Hematopoietic multipotent progenitor cell treated with erythropoietin and hydrocortisone succinate and interleukin-3 and kit ligand, for 8 days (in vitro differentiated cells): ENCODE data around the gene PYDC1.
"Not testable (repeated sequence)": the region's sequence is repeated elsewhere in the genome, so short reads cannot be mapped to it uniquely, and the experiment has no call there.

Experiments used
- DNase-seq: peaks from one replicate; pipeline ENCODE4 v3.0.0-alpha.2; 2015

PYDC1 gene

DNA sequence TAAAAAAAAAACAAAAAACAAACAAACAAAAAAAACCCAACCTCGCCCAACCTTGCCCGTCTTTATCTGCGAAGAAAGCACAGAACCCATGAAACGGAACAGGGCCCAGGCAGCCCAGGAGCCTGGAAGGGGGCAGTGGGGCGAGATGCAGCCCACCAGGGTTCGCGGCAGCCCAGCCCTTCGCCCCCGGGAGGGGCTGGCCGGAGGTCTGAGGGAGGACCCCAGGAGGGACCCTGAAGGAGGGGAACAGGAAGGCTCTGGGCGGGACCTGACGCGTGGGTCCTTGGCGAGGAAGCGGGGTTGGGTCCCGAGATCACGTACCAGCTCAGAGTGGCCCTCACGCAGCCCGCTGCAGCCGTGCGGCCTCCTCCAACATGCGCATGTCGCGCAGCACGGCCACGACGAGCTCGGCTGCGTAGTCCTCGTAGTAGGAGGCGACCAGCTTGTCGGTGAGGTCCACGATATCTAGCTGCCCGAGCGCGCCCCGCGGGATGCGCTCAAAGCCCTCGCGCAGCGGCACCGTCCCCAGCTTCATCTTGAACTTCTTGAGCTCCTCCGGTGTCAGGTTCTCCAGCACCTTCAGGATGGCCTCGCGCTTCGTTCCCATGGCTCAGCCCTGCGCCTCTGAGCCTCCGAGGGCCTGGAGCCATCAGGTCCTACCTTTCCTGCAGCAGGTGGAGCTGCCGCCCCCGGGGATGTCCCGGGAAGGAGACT is at the start of gene PYDC1:
TSS of gene PYDC1 (minus strand) at position 714 of the 714 bp plus-strand sequence. CDS start at position 607, 107 bp downstream.
- no peak for DNase-seq

DNA sequence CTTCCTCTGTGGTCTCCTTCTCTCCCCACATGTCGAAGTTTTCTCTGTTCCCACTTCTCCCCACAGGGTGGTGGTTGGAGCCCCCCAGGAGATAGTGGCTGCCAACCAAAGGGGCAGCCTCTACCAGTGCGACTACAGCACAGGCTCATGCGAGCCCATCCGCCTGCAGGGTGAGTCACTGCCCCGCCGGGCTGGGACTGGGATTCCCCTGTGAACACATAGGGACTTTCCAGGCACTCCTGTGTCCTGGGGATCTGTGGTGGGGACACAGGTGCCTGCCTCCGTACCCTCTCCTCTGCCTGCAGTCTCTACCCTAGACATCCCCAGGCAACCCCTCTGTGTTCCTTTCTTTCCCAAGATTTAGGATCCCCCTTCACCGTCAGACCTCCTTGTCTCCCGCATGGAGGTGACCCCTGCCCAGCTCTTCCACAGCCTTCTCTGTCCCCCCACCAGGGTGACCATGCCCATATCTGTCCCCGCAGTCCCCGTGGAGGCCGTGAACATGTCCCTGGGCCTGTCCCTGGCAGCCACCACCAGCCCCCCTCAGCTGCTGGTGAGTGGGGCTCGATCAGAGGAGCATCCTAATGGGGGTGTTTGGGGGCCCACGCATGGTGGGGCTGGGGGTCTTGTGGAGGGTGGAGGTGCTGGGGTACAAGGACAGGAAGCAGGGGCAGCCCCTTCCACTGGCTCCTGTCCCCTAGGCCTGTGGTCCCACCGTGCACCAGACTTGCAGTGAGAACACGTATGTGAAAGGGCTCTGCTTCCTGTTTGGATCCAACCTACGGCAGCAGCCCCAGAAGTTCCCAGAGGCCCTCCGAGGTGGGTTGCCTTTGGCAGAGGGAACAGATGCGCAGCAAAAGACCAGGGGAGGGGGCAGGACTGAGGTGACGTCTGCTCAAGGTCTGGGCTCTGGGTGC is 48.7 kb upstream of the PYDC1 start:
- no peak for DNase-seq

DNA sequence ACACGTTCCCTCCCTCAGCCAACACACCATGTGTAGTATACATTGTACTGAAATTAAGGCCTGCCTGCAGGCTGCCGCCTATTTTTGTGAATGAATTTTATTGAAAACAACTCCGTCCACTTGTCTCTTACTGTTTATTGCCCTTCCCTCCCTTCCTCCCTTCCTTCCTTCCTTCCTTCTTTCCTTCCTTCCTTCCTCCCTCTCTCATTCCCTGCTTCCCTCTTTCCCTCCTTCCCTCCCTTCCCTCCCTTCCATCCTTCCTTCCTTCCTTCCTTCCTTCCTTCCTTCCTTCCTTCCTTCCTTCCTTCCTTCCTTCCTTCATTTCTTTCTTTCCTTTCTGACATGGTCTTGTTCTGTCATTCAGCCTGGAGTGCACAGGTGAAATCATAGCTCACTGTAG is 45.1 kb upstream of the PYDC1 start:
- no peak for DNase-seq

DNA sequence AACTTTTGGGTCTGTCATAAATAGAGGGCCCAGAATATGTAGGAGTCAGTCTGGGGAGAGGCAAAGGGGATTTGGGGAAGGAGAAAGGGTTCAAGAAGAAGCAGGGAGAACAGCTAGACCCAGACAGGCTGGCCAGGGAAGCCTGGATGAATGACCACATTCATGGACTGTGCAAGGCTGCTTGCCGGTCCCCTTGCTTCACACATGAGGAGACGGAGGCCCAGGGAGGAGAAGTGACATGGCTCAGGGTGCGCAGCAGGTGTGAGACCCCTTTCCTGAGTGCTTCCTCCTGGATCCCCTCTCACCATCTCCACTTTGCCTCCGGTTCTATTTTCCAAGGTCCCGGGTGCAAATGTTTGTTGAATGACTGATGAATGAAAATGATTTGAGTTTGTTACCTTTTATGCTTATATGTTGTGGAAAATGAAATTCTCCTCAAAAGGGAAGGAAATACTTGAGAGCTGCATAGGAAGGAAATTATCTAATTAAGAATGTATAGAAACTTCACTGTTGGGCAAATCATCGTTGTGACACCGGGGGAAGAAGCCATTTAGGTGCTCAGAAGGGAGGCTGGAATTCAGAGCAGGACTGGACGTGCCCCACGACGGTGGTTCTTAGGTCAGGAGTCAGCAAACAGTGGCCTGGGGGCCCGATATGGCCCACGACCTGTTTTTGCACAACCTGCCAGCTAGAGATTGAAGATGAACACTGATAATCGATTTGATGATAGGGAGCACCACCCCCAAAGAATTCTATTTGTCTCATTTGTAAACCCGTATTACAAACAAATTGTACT is 43.4 kb upstream of the PYDC1 start:
- no peak for DNase-seq

DNA sequence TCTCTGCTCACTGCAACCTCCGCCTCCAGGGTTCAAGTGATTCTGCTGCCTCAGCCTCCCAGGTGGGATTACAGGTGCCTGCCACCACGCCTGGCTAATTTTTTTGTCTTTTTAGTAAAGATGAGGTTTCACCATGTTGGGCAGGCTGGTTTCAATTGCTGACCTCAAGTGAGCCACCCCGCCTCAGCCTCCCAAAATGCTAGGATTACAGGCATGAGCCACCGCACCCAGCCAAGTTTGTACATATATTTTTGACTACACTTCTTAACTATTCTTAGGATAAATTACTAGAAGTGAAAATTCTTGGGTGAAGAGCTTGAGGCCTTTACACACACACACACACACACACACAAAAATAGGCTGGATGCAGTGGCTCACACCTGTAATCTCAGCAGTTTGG is 41.4 kb upstream of the PYDC1 start:
- DNase-seq: no peak

DNA sequence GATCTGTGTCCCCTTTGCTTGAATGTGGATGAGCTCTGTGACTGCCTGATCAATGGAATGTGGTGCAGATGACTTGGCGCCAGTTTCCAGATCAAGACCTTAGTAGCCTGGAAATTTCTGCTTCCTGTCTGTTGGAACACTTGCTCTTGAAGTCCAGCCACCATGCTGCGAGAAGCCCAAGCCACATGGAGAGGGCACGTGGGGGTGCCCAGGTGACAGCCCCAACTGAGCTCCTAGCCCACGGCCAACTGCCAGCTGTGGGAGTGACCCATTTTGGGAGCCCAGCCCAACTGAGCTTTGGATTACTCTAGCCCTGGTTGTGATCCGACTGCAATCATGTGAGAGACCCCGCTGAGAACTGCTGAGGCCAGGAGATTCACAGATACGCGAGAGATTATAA is 39.5 kb upstream of the PYDC1 start:
- DNase-seq: no peak

DNA sequence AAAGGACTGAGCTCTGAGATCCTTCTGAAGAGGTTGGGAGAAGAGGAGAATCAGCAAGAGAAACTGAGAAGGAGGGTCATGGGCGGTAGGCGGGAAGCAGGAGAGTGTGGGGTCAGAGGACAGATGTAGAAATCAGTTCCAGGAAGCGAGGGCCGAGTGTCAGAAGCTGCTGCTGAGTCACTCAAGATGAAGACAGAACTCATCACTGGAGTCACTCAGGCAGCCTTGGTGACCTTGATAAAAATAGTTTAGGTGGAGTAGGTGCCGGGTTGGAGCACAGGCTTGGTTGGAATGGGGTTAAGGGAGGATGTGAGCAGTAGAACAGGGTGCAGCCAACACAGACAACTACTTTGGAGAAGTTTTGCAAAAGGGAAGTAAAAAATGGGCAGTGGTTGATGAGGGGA is 36.7 kb upstream of the PYDC1 start:
- peak; percentile 36 for DNase-seq

DNA sequence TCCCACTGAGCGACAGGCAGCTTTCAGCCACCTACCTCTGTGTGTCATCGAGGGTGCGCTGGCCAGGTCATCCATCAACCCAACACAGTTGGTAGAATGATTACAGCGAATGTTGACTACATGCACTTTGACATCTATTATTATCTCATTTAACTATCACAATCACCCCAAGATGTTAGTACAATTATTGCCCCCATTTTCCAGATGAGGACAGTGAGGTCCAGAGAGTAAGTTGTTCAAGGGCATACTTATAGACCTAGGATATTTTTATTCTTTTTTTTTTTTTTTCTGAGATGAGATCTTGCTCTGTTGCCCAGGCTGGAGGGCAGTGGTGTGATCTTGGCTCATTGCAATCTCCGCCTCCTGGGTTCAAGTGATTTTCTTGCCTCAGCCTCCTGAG is 34.5 kb upstream of the PYDC1 start:
- DNase-seq: no peak

DNA sequence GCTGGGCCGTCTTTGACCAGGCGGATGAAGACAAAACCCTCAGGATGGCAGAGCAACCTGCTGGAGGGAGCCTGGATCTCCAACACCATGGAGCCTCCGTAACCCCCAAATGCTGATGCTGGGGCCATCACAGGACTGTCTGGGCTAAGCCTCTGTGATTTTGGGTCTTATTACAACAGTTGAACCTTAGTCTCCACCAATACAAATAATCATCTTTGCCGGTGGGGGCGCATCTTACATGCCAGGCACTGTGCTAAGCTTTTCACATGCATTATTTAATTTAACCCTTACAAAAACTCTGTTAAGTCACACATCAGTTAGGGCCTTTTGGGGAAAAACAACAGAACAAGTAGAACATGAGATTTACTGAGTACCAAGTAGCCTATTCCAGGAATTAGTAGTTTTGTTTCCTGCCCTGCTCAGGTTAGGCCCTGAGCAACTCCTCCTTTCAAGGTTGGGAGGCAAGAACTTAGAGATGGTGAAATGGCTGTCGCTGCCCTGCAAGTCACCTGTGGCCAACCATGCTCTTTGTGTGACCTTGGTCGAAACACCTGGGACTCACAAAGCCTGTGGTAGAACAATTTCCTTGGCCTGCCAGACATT is 33.9 kb upstream of the PYDC1 start:
- no peak for DNase-seq

DNA sequence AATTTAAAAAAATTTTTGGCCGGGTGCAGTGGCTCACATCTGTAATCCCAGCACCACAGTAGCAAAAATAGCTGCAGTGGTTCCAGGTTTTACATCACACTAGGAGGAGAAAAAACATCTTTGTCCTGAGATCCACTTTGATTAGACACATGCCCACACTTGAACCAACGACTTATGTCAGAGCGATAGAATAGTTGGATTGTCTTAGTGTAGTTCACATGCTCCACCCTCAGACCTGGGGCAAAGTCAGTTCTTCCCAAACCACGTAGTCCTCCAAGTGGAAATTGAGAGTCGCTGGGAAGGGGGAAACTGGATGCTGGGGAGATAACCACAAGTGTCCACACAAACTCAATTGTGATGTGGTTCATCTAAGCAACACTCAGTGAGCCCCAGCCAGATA is 31.4 kb upstream of the PYDC1 start:
- no peak for DNase-seq

DNA sequence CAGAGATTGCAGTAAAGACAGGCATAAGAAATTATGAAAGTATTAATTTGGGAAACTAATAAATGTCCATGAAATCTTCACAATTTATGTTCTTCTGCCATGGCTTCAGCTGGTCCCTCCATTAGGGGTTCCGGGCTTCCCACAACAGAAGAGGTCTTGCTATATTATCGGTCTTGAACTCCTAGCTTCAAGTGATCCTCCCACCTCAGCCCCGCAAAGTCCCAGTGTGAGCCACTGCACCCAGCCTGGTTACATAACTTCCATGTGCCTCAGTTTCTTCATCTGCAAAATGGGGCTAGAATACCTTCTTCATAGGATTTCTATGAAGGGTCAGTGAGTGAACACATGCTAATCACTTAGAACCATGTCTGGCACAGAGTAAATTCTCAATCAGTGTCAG is 29.4 kb upstream of the PYDC1 start:
- DNase-seq: no peak

DNA sequence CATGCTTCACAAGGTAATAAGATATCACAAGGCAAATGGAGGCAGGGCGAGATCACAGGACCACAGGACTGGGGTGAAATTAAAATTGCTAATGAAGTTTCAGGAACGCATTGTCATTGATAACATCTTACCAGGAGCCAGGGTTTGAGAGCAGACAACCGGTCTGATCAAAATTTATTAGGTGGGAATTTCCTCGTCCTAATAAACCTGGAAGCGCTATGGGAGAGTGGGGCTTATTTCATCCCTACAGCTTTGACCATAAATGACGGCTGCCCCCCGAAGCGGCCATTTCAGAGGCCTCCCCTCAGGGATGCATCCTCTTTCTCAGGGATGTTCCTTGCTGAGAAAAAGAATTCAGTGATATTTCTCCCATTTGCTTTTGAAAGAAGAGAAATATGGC is 28.7 kb upstream of the PYDC1 start:
- DNase-seq: not testable (repeated sequence)

DNA sequence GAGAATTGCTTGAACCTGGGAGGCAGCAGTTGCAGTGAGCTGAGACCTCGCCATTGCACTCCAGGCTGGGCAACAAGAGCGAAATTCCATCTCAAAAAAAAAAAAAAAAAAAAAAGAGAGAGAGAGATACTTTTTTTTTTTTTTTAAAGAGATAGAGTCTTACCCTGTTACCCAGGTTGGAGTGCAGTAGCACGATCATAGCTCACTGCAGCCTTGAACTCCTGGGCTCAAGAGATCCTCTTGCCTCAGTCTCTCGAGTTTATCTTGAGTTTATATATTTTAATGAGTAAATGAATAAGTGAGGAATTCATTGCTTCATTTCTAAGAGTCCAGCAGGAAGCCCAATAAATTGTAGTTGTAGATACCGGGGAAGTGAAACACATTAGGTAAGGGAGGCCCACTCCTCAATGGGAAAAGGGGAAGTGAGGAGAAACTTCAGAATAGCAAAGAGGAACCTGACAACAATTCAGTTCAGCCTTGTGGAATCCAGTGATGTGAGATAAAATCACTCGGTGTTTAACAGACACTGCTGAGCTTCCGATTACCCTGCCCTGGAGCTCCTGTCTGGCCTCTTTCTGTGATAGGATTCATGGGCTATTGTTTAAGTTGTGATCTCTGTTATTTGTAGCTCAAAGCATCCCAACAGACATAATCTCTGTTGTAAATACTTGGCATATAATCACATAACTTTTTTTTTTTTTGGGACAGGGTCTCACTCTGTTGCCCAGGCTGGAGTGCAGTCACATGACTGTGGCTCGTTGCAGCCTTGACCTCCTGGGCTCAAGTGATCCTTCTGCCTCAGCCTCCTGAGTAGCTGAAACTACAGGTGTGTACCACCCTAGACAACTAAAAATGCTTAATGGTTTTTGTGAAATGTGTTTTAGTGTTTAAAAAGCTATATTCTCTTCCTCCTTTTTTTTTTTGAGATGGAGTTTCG is 27.1 kb upstream of the PYDC1 start:
- DNase-seq: no peak

DNA sequence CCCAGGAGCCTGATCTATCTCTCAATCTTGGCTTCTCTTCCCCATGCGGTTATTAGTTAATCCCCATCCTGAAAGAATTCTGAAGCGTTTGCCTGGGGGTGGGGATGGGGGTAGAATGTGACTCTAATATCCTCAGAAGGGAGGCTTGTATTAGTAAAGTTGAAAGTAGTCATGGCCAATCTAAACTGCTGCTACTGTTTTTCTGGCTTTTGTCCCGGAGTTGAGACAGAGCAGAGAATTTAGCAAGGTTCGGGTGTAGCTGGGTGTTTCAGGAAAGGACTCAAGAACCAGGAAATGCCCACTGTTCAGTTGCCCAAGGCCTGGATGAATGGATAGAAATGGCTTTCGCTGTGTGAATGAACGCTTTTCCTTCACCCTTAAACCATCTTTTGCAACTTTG is 25.3 kb upstream of the PYDC1 start:
- DNase-seq: no peak

DNA sequence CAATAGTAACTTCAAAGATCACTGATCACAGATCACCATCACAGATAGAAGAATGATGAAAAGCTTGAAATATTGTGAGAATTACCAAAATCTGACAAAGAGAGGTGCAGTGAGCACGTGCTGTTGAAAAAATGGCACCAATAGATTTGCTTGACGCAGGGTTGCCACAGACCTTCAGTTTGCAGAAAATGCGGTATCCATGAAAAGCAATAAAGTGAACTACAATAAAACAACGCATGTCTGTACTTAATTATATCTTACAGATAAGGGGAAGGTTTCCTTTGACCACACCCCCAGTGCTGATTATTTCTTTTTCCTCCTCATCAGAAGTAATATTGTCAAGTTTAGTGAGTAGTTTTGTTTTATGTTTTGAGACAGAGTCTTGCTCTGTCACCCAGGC is 21.1 kb upstream of the PYDC1 start:
- no peak for DNase-seq

DNA sequence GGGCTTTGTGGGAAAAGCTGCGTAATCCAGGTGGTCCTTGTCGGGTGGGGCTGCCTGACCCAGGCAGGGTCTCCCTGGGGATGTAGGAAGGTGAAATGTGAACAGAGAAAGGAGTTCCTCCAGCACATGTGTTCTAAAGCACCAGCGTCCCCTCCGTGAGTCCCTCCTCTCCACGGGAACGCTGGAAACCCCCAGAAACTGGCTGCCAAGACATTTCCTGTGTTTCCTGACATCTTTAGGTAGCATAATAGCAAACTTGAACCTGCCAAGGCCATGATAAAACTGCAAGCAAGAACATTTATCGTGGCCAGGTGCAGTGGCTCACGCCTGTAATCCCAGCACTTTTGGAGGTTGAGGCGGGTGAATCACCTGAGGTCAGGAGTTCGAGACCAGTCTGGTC is 12.6 kb upstream of the PYDC1 start:
- no peak for DNase-seq

DNA sequence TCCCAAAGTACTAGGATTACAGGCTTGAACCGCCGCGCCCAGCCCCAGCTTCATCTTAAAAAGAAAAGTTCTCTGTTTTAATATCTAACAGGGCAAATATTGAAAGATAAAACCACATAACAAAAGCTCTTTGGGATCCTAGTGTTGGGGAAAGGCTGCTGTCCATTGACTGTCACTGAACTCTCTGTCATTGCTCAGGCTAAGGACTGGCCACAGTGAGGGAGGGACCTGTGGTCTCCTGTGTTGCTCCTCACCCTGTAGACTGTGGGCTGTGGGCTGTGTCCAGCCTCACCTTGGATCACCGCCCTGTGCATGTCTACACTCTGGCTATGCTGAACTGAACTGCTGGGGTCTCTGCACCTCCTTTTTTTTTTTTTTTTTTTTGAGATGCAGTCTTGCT is 11.3 kb upstream of the PYDC1 start:
- no peak for DNase-seq

DNA sequence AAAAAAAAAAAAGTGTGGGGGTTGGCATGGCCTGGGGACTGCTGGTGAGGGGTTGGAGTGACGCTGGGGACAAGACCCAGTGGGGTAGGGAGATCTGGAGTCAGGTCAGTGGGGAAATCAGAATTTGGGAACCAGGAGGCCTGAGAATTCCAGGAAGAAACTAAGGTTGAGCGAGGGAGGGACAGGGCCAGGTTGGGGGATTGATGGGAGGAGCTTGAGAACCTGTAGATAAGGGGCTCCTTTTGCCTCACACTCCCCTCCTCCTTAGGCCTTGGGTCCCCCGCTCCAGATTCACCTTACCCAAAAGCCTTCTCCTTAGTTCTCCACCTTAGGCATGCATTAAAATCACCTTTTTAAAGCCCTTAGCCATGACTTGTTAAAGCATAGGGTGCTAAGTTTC is 8.3 kb upstream of the PYDC1 start:
- DNase-seq: no peak

DNA sequence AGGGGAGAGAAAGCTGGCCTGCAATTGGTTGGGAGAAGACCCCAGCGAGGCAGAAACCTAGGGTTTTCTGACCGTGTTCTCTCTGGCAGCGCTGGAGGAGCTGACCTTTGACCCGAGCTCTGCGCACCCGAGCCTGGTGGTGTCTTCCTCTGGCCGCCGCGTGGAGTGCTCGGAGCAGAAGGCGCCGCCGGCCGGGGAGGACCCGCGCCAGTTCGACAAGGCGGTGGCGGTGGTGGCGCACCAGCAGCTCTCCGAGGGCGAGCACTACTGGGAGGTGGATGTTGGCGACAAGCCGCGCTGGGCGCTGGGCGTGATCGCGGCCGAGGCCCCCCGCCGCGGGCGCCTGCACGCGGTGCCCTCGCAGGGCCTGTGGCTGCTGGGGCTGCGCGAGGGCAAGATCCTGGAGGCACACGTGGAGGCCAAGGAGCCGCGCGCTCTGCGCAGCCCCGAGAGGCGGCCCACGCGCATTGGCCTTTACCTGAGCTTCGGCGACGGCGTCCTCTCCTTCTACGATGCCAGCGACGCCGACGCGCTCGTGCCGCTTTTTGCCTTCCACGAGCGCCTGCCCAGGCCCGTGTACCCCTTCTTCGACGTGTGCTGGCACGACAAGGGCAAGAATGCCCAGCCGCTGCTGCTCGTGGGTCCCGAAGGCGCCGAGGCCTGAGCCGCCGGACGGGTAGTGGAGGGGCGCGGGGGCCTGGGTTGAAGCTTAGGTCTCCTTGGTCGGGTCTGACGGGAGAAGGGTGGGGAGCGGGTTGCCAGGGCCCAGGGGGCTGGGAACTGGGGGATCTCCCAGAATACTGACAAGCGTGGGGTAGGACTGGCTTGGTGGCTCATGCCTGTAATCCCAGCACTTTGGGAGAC is 7.4 kb upstream of the PYDC1 start:
- DNase-seq: no peak

DNA sequence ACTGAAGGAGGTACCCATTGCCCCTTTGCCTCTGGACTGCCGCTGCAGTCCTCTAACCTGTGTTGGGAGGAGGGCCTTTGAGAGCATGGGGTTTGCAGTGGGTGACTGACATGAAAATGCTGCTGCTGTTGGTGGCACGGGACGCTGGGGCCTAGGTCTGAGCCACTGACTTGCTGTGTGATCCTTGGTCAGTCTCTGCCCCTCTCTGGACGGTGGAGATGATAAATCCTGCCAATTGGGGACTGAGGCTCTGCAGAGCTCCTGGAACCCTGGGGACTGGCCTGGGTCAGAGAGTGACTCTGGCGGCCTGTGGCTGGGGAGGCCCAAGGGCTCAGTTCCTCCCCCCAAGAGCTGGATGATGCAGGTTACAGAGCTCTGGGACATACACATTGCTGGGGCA is 6.1 kb upstream of the PYDC1 start:
- DNase-seq: no peak
